Measurements from ENCODE around the gene NME9.

DNA sequence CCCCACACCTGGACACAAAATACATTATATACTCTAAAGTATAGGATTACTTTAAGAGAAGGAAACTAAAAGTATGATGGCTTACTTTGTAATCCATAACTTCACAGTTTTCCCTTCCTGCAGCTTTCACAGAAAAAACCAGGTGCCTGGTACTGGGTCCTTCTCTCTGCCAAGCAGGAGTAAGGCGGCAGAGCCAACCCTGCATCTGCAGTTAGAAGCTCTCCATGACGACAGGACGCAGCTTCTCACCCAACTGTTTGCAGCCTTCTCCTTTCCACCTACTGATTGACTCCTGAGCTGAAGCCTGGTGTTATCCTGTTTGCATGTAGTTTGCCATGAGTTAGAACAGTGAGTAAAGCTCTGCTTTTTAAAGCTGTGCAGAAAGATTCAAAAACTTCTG is 25.4 kb upstream of the NME9 start:
- TF ChIP-seq CTCF (IDR thresholded peaks at IDR 0.05) = no peak
- TF ChIP-seq, protein P1, sequence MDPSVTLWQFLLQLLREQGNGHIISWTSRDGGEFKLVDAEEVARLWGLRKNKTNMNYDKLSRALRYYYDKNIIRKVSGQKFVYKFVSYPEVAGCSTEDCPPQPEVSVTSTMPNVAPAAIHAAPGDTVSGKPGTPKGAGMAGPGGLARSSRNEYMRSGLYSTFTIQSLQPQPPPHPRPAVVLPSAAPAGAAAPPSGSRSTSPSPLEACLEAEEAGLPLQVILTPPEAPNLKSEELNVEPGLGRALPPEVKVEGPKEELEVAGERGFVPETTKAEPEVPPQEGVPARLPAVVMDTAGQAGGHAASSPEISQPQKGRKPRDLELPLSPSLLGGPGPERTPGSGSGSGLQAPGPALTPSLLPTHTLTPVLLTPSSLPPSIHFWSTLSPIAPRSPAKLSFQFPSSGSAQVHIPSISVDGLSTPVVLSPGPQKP (IDR thresholded peaks at IDR 0.05; ENCODE audit: low read depth, low read length) = no peak
- TF ChIP-seq HOXB13 (CRISPR knock-in tag; IDR thresholded peaks at IDR 0.05; ENCODE audit: low read depth) = no peak

Data from A549 (cell line).